Kasumi-1 (cell line): ENCODE results near the gene RAB6C.
"Not testable (repeated sequence)": the region's sequence is repeated elsewhere in the genome, so short reads cannot be mapped to it uniquely, and the experiment has no call there.

ENCODE experiments used
- DNase-seq, 2 experiments: peaks; one replicate each; lab custom pipeline; 2025; lab: John Stamatoyannopoulos, UW

The RAB6C gene

GRCh38 chr2:129996657-129997237, 17.3 kb downstream of the RAB6C start:
- DNase-seq, result not testable (repeated sequence)

- not testable (repeated sequence) for DNase-seq
Measured at GRCh38 chr2:129998771-129999170, 19.3 kb downstream of the RAB6C start.

DNA sequence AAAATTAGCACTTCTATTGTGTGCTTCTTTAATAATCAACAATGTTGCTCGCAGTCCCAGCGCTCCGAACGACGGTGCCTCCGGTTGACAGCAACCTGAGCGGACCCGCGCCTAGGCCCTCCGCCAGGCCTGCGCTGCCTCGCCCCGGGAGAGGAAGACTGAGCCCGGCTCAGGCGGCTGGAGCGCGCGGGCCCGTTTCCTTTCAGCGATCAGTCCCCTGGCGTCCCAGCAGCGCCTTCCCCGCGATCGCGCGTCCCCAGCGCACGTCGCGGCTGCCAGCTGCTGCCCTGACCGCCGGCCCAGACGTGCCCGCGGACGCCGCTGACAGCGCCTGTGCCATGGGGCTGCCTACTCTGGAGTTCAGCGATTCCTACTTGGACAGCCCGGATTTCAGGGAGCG, 26.4 kb downstream of the RAB6C start:
- DNase-seq, result not testable (repeated sequence)

DNA sequence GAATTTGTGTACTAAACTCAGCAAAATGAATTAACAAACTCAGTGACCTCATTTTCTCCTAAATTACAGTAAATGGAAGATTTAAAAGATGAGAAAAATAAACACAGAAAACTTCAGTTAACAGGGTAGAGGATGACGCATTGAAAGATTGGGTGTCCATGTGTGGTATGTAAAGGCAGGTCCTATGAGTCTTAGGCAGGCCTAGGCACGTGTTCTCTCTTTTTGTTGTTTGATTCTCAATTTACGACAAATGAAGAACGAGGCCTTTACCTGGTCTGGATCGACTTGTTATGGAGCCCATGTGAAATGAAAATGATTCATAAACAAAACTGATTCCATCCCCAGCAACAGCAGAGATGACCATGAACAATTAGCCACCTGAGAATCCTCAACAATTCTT, 37.2 kb downstream of the RAB6C start:
- DNase-seq, result not testable (repeated sequence)

DNA sequence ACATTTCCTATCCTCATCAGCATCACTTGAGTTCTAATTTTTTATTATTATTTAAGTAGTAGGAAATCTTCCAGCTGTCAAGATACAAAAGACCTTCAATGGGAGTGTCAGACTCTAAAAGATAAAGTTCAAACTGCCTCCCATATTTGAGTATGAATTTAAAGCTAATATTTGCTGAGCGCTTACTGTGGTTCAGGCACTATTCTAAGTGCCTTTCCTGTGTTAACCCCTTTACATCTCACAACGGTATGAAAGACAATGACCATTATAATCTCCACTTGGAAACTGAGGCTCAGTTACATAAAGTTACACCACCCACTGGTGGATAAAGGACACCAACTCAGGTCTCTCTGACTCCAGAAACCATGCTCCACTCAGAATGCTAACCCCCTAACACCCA, 39.9 kb downstream of the RAB6C start:
- DNase-seq, result no peak

- DNase-seq, result not testable (repeated sequence)
Measured at GRCh38 chr2:130020069-130020468, 40.6 kb downstream of the RAB6C start.

- peak in 1 of 2 experiments; percentile 5 for DNase-seq
Measured at GRCh38 chr2:130025931-130026330, 46.5 kb downstream of the RAB6C start.
